Measurements from ENCODE around the gene SLC25A21.

SLC25A21 gene

GRCh38 chr14:36747411-36748184 is 424.8 kb downstream of the SLC25A21 start:
- no peak for DNase-seq
- Mint-ChIP-seq H3K27ac (no peak overlapping the region), H3K27me3 (no peaks in the 10 kb centered on the region), H3K4me3 (no peak overlapping the region), H3K4me1 (ENCODE audit: low read depth) (no peaks in the 10 kb centered on the region), H3K36me3 (ENCODE audit: low read depth) (no peaks in the 10 kb centered on the region), H3K9me3 (peaks cover 9% of the 10 kb centered on the region)

GRCh38 chr14:36746872-36747271 is 425.5 kb downstream of the SLC25A21 start:
- peaks cover 12% of the 10 kb centered on the region for H3K9me3 Mint-ChIP-seq
- no peak overlapping the region for H3K27ac Mint-ChIP-seq
- H3K27me3 Mint-ChIP-seq, result no peaks in the 10 kb centered on the region
- no peaks in the 10 kb centered on the region for H3K4me1 Mint-ChIP-seq (ENCODE audit: low read depth)
- H3K36me3 Mint-ChIP-seq (ENCODE audit: low read depth), result no peaks in the 10 kb centered on the region
- H3K4me3 Mint-ChIP-seq, result no peak overlapping the region
- no peak for DNase-seq

- DNase-seq, result no peak
- H3K4me3 Mint-ChIP-seq, result no peak overlapping the region
- H3K27ac Mint-ChIP-seq, result no peak overlapping the region
- H3K9me3 Mint-ChIP-seq, result peaks cover 10% of the 10 kb centered on the region
- no peaks in the 10 kb centered on the region for H3K4me1 Mint-ChIP-seq (ENCODE audit: low read depth)
- H3K36me3 Mint-ChIP-seq (ENCODE audit: low read depth), result no peaks in the 10 kb centered on the region
- H3K27me3 Mint-ChIP-seq, result no peaks in the 10 kb centered on the region
Observed at GRCh38 chr14:36741858-36742257, 430.5 kb downstream of the SLC25A21 start.

DNA sequence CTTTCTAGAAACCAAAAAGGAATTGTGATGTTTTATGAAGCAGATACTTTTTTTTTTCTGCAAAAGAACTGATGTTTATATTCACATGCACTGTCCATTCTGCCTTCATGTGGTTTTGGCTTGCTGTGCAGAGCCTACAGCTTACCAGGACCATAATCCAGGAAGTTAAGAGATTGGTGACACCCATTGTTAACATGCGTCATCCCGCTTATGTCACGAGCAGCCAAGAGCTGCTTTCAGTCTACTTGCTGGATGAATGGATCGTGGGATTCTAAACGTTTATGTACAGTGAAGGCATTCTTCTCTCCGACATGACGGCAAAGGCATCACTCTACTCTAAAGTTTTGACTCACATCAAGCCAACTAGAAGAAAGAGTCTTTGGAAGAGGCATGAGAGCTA is 434.1 kb downstream of the SLC25A21 start:
- H3K27ac Mint-ChIP-seq, result no peak overlapping the region
- DNase-seq, result no peak
- H3K9me3 Mint-ChIP-seq, result peaks cover 6% of the 10 kb centered on the region
- no peaks in the 10 kb centered on the region for H3K27me3 Mint-ChIP-seq
- H3K4me3 Mint-ChIP-seq, result no peak overlapping the region
- no peaks in the 10 kb centered on the region for H3K4me1 Mint-ChIP-seq (ENCODE audit: low read depth)
- no peaks in the 10 kb centered on the region for H3K36me3 Mint-ChIP-seq (ENCODE audit: low read depth)

- Mint-ChIP-seq H3K27ac (no peak overlapping the region), H3K9me3 (peaks cover 4% of the 10 kb centered on the region), H3K27me3 (no peaks in the 10 kb centered on the region), H3K4me1 (ENCODE audit: low read depth) (no peaks in the 10 kb centered on the region), H3K36me3 (ENCODE audit: low read depth) (no peaks in the 10 kb centered on the region), H3K4me3 (no peak overlapping the region)
- no peak for DNase-seq
Observed at GRCh38 chr14:36726128-36726527, 446.3 kb downstream of the SLC25A21 start.

DNA sequence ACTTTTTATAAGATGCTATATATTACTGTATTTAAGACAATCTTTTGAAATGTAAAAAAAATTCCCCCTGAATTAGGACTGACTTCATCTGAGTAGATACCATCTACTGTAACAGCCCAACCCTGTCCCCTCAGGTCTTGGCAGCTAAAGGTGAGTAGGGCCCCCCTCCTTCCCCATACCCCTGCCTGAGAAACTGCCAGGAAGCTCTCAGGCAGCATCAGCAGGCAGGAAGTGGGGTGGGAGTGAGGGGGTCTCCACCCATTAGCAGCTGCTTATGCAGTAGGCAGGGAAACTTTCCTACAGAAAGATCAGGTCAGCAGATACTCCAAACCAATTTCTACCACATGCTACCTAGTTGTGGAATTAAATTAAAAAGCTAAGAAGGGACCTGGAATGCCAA is 448.2 kb downstream of the SLC25A21 start:
- Mint-ChIP-seq H3K36me3 (ENCODE audit: low read depth) (no peaks in the 10 kb centered on the region), H3K27me3 (no peaks in the 10 kb centered on the region), H3K4me1 (ENCODE audit: low read depth) (no peaks in the 10 kb centered on the region), H3K9me3 (peaks cover 4% of the 10 kb centered on the region), H3K27ac (no peak overlapping the region), H3K4me3 (no peak overlapping the region)
- no peak for DNase-seq

DNA sequence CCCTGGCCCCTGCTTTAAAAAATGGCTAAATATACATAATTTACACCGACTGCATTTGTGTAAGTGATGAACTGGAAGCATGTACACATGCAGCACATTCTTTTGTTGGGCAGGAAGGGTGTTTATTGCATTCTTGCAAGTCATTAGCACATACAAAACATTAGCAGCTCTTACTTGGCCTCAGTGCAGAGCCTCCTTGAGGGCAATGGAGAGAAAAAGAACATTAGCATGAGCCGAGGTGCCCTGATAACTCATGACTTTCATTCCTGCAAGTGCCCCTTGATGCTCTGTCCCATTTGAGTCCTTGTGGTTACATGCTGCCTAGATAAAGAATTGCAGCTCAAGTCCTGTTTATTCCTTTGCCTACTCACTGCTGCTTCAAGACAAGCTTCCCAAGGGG is 448.9 kb downstream of the SLC25A21 start:
- no peaks in the 10 kb centered on the region for H3K36me3 Mint-ChIP-seq (ENCODE audit: low read depth)
- no peak overlapping the region for H3K27ac Mint-ChIP-seq
- H3K4me3 Mint-ChIP-seq, result no peak overlapping the region
- H3K27me3 Mint-ChIP-seq, result no peaks in the 10 kb centered on the region
- H3K9me3 Mint-ChIP-seq, result peaks cover 4% of the 10 kb centered on the region
- H3K4me1 Mint-ChIP-seq (ENCODE audit: low read depth), result no peaks in the 10 kb centered on the region
- no peak for DNase-seq

DNA sequence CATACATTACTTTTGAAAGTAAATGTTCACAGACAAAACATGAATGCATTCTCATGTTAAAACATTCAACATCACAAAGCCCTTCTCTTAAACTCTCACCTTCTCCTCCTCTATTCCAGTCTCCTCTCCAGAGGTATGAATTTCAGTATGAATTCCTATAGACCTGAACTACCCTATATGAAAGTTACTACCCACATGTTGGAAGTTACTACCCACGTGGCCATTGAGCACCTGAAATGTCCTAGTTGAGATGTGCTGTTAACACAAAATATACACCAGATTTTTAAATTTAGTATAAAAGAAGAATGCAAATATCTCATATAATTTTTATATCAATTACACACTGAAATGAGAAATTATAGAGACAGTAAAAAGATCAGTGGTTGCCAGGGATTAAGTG is 450.5 kb downstream of the SLC25A21 start:
- Mint-ChIP-seq H3K27me3 (no peaks in the 10 kb centered on the region), H3K4me3 (no peak overlapping the region), H3K9me3 (peaks cover 4% of the 10 kb centered on the region), H3K36me3 (ENCODE audit: low read depth) (no peaks in the 10 kb centered on the region), H3K27ac (no peak overlapping the region), H3K4me1 (ENCODE audit: low read depth) (no peaks in the 10 kb centered on the region)
- no peak for DNase-seq

DNA sequence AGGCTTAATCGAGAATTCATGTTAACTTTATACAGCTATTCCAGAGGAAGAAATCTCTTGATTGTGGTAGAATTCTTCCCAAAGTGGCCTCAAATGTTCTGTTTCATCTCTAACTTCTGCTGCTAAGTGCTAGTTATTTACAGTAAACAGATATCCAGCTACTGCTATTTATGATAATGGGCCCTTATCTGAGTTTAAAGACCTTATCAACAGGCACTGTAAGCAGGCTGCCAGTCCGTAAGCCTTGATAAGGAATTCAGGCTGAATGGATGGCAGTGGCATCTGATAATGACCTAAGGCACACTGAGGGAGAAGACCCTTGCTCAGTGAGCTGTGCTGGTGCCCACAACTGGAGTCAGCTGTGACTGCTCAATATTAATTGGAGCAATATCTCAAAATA is 451.7 kb downstream of the SLC25A21 start:
- no peaks in the 10 kb centered on the region for H3K4me1 Mint-ChIP-seq (ENCODE audit: low read depth)
- H3K9me3 Mint-ChIP-seq, result peaks cover 4% of the 10 kb centered on the region
- no peak overlapping the region for H3K4me3 Mint-ChIP-seq
- H3K36me3 Mint-ChIP-seq (ENCODE audit: low read depth), result no peaks in the 10 kb centered on the region
- no peaks in the 10 kb centered on the region for H3K27me3 Mint-ChIP-seq
- H3K27ac Mint-ChIP-seq, result no peak overlapping the region
- no peak for DNase-seq

- H3K36me3 Mint-ChIP-seq (ENCODE audit: low read depth), result no peaks in the 10 kb centered on the region
- H3K4me3 Mint-ChIP-seq, result no peak overlapping the region
- no peaks in the 10 kb centered on the region for H3K27me3 Mint-ChIP-seq
- DNase-seq, result no peak
- H3K4me1 Mint-ChIP-seq (ENCODE audit: low read depth), result no peaks in the 10 kb centered on the region
- peaks cover 2% of the 10 kb centered on the region for H3K9me3 Mint-ChIP-seq
- no peak overlapping the region for H3K27ac Mint-ChIP-seq
Observed at GRCh38 chr14:36719823-36720222, 452.6 kb downstream of the SLC25A21 start.

DNA sequence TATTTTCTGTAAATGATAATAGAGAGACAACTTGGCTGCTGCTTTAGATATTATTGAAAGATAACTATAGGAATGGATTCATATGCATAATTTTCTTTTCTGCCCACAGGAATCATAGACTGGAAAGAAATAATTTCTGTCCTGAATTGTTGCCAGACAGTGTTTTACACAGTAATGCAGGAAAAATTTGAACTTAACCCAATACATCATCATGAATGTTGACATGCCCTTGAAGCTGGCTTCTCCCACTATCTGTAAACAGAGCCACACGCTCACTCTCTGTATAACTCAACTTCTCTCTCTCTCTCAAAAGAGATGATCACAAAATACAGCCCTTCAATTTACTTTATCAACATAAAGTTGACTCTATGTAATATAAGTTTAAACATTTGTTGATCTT is 454.2 kb downstream of the SLC25A21 start:
- Mint-ChIP-seq H3K4me3 (no peak overlapping the region), H3K27ac (no peak overlapping the region), H3K4me1 (ENCODE audit: low read depth) (no peaks in the 10 kb centered on the region), H3K36me3 (ENCODE audit: low read depth) (no peaks in the 10 kb centered on the region), H3K9me3 (no peaks in the 10 kb centered on the region), H3K27me3 (no peaks in the 10 kb centered on the region)
- DNase-seq, result no peak

GRCh38 chr14:36717363-36717762 is 455.0 kb downstream of the SLC25A21 start:
- Mint-ChIP-seq H3K27me3 (no peaks in the 10 kb centered on the region), H3K9me3 (no peaks in the 10 kb centered on the region), H3K36me3 (ENCODE audit: low read depth) (no peaks in the 10 kb centered on the region), H3K27ac (no peak overlapping the region), H3K4me3 (no peak overlapping the region), H3K4me1 (ENCODE audit: low read depth) (no peaks in the 10 kb centered on the region)
- DNase-seq, result no peak

DNA sequence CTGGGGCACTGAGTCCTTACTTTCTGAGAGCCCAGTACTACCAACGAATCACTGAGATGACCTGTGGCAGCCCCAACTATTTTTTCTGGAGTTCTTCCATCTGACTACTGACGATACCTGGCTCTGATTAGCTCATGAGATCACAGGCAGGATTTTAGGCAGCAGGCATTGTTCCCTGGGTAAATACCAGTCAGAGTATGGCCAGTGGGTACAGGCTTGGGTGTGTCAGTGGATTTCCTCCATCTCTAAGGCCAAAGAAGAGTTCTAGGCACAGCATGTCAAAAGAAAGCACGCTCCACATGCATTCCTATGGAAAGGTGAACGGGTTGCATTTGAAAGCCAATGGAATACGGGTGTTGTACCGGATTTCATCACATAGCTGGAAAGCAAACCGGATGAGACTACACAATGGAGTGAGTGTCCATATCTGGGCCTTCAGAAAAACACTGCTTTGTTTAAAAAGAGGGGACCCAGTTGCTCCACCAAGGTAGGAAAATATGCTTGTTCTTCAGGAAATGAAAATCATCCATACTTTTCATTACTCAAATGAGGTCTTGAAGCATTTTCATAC is 455.7 kb downstream of the SLC25A21 start:
- Mint-ChIP-seq H3K9me3 (no peaks in the 10 kb centered on the region), H3K27me3 (no peaks in the 10 kb centered on the region), H3K36me3 (ENCODE audit: low read depth) (no peaks in the 10 kb centered on the region), H3K4me3 (no peak overlapping the region), H3K27ac (no peak overlapping the region), H3K4me1 (ENCODE audit: low read depth) (no peaks in the 10 kb centered on the region)
- DNase-seq, result no peak

GRCh38 chr14:36713960-36714703 is 458.3 kb downstream of the SLC25A21 start:
- Mint-ChIP-seq H3K4me3 (no peak overlapping the region), H3K36me3 (ENCODE audit: low read depth) (no peaks in the 10 kb centered on the region), H3K27me3 (no peaks in the 10 kb centered on the region), H3K4me1 (ENCODE audit: low read depth) (no peaks in the 10 kb centered on the region), H3K9me3 (no peaks in the 10 kb centered on the region), H3K27ac (no peak overlapping the region)
- no peak for DNase-seq

GRCh38 chr14:36707570-36707969 is 464.8 kb downstream of the SLC25A21 start:
- H3K4me3 Mint-ChIP-seq, result no peak overlapping the region
- no peak overlapping the region for H3K27ac Mint-ChIP-seq
- peaks cover 3% of the 10 kb centered on the region for H3K9me3 Mint-ChIP-seq
- H3K36me3 Mint-ChIP-seq (ENCODE audit: low read depth), result no peaks in the 10 kb centered on the region
- no peaks in the 10 kb centered on the region for H3K4me1 Mint-ChIP-seq (ENCODE audit: low read depth)
- DNase-seq, result no peak
- no peaks in the 10 kb centered on the region for H3K27me3 Mint-ChIP-seq

All from activated T-cell treated with anti-CD3 and anti-CD28 coated beads, Interleukin-2, amount 50 U/mL, for 24 hours (primary cell).